Subcutaneous abdominal adipose tissue (tissue), 5 donors: ENCODE data around the gene RCOR1.

Experiments
- H3K27ac ChIP-seq: one replicate; pipeline ENCODE4 v1.7.0; 2013; ENCODE audit warnings: low read depth, mild to moderate bottlenecking, inconsistent platforms, low read length, moderate library complexity
- H3K27me3 ChIP-seq, 5 donors: one replicate each; pipeline ENCODE4 v1.7.0; 2013; ENCODE audit warnings: low read length in 5 of 5, inconsistent platforms in 1 of 5; ENCODE audit not compliant: control insufficient read depth in 5 of 5, insufficient read depth in 4 of 5
- H3K36me3 ChIP-seq, 5 donors: one replicate each; pipeline ENCODE4 v1.7.0; 2013; ENCODE audit warnings: low read length in 5 of 5; ENCODE audit not compliant: control insufficient read depth in 5 of 5, insufficient read depth in 5 of 5
- H3K4me1 ChIP-seq, 5 donors: one replicate each; pipeline ENCODE4 v1.7.0; 2013; ENCODE audit warnings: low read length in 5 of 5, mild to moderate bottlenecking in 3 of 5, moderate library complexity in 1 of 5; ENCODE audit not compliant: control insufficient read depth in 5 of 5, insufficient read depth in 5 of 5
- H3K4me3 ChIP-seq, 5 donors: one replicate each; pipeline ENCODE4 v1.7.0; 2013; ENCODE audit warnings: low read length in 5 of 5, low read depth in 1 of 5
- H3K9ac ChIP-seq, 5 donors: one replicate each; pipeline ENCODE4 v1.7.0; 2013; ENCODE audit warnings: low read length in 5 of 5, mild to moderate bottlenecking in 4 of 5, moderate library complexity in 3 of 5
- H3K9me3 ChIP-seq, 5 donors: one replicate each; pipeline ENCODE4 v1.7.0; 2013; ENCODE audit warnings: low read length in 5 of 5; ENCODE audit not compliant: control insufficient read depth in 5 of 5
- donor health status: healthy.
- donor health status: healthy.
- donor health status: healthy.
- donor health status: healthy.
- donor health status: healthy.

RCOR1 gene

DNA sequence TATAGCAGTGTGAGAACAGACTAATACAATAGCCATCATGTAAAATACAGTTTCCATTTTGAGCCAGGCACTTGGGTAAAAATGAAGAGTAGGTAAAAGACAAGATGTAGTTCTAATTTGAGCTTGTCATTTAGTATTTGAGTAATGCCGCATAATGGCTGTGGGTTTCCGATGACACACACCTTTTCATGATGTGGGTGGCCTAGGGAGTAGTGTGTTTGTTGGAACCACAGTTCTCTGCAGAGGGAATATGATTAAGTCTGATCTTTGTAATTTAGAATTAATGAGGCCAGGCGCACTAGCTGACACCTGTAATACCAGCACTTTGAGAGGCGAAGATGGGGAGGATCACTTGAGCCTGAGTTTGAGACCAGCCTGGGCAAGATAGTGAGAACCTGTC is 61.8 kb downstream of the RCOR1 start:
- no peak overlapping the region for H3K27ac ChIP-seq
- H3K9ac ChIP-seq: no peak overlapping the region
- no peaks in the 10 kb centered on the region for H3K27me3 ChIP-seq
- H3K4me3 ChIP-seq: no peak overlapping the region
- no peaks in the 10 kb centered on the region for H3K36me3 ChIP-seq
- no peaks in the 10 kb centered on the region for H3K9me3 ChIP-seq
- peaks cover 0 to 7% (median 5%) of the 10 kb centered on the region in 5 donors for H3K4me1 ChIP-seq

- Histone ChIP-seq H3K27me3 (no peaks in the 10 kb centered on the region), H3K4me3 (no peak overlapping the region), H3K27ac (no peak overlapping the region)
These were observed 62.7 kb downstream of the RCOR1 start for GRCh38 chr14:102655137-102655536.

GRCh38 chr14:102659797-102660196 is 67.3 kb downstream of the RCOR1 start:
- Histone ChIP-seq H3K27me3 (no peaks in the 10 kb centered on the region), H3K4me3 (no peak overlapping the region), H3K36me3 (no peaks in the 10 kb centered on the region), H3K9ac (no peak overlapping the region), H3K4me1 (peaks cover 0 to 11% (median 4%) of the 10 kb centered on the region in 5 donors), H3K27ac (no peak overlapping the region), H3K9me3 (no peaks in the 10 kb centered on the region)

More at GRCh38 chr14:102655137-102655536, 62.7 kb downstream of the RCOR1 start:
- H3K36me3 ChIP-seq: no peaks in the 10 kb centered on the region
- H3K4me1 ChIP-seq: peaks cover 0 to 11% (median 5%) of the 10 kb centered on the region in 5 donors
- no peak overlapping the region for H3K9ac ChIP-seq
- H3K9me3 ChIP-seq: no peaks in the 10 kb centered on the region

- no peaks in the 10 kb centered on the region for H3K36me3 ChIP-seq
- no peaks in the 10 kb centered on the region for H3K27me3 ChIP-seq
- no peak overlapping the region for H3K9ac ChIP-seq
- H3K27ac ChIP-seq: no peak overlapping the region
- no peaks in the 10 kb centered on the region for H3K9me3 ChIP-seq
- peaks cover 0 to 12% (median 4%) of the 10 kb centered on the region in 5 donors for H3K4me1 ChIP-seq
- H3K4me3 ChIP-seq: no peak overlapping the region
These were observed 69.2 kb downstream of the RCOR1 start for GRCh38 chr14:102661614-102662013.

GRCh38 chr14:102662636-102663430 is 70.4 kb downstream of the RCOR1 start:
- H3K4me1 ChIP-seq: peaks cover 0 to 12% (median 4%) of the 10 kb centered on the region in 5 donors

DNA sequence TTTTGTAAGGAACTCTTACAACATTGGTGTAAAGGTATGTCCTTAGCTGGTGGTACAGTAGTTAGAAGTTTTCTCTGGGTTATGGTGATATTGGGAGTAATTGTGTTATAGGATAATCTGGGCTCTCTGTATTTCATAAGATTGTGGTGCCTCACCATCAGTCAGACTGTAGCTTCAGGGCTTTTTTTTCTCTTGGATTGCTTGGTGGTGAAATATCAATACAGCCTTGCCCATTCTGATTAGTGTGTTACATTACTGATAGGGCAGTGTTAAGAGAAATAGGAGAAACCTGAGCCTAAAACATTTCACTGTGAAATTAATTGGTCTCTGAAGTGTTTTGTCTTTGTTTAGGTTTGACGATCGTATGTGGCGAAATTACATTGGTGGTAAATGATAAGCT is 71.0 kb downstream of the RCOR1 start:
- H3K27ac ChIP-seq: no peak overlapping the region
- H3K36me3 ChIP-seq: peaks cover 0 to 3% (median 0%) of the 10 kb centered on the region in 5 donors
- H3K4me1 ChIP-seq: peaks cover 0 to 12% (median 4%) of the 10 kb centered on the region in 5 donors

More at GRCh38 chr14:102662636-102663430, 70.4 kb downstream of the RCOR1 start:
- Histone ChIP-seq H3K27me3 (no peaks in the 10 kb centered on the region), H3K36me3 (no peaks in the 10 kb centered on the region), H3K9ac (no peak overlapping the region), H3K9me3 (no peaks in the 10 kb centered on the region), H3K4me3 (no peak overlapping the region), H3K27ac (no peak overlapping the region)

DNA sequence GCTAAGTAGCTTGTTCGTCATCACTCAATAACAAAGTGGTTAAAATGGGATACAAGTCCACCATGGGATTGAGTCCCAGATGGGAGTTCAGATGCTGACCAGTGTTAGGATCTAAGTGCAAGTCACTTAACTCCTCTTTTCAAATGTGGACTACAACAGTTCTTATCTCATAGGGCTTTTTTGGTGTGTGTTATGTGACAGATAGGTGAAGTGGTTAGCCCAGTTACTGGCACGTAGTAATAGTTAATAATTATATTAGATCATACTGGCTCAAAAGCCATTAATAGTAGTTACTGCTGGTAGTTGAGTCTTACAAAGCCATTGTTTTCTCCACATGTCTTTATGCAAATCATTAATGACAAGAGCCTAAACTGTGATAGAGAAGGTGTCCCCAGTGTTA is 73.2 kb downstream of the RCOR1 start:
- Histone ChIP-seq H3K4me3 (no peak overlapping the region), H3K27ac (no peak overlapping the region), H3K9ac (no peak overlapping the region), H3K9me3 (no peaks in the 10 kb centered on the region), H3K27me3 (no peaks in the 10 kb centered on the region), H3K36me3 (peaks cover 0 to 3% (median 0%) of the 10 kb centered on the region in 5 donors), H3K4me1 (peaks cover 0 to 12% (median 2%) of the 10 kb centered on the region in 5 donors)

More for the DNA sequence above, 71.0 kb downstream of the RCOR1 start:
- Histone ChIP-seq H3K9ac (no peak overlapping the region), H3K4me3 (no peak overlapping the region), H3K27me3 (no peaks in the 10 kb centered on the region), H3K9me3 (no peaks in the 10 kb centered on the region)

GRCh38 chr14:102666635-102667034 is 74.2 kb downstream of the RCOR1 start:
- no peak overlapping the region for H3K4me3 ChIP-seq
- H3K4me1 ChIP-seq: peaks cover 0 to 12% (median 2%) of the 10 kb centered on the region in 5 donors
- H3K27ac ChIP-seq: no peak overlapping the region
- no peak overlapping the region for H3K9ac ChIP-seq
- H3K27me3 ChIP-seq: no peaks in the 10 kb centered on the region
- H3K36me3 ChIP-seq: peaks cover 0 to 3% (median 0%) of the 10 kb centered on the region in 5 donors
- H3K9me3 ChIP-seq: no peaks in the 10 kb centered on the region

GRCh38 chr14:102667703-102668102 is 75.3 kb downstream of the RCOR1 start:
- no peaks in the 10 kb centered on the region for H3K27me3 ChIP-seq
- no peak overlapping the region for H3K27ac ChIP-seq
- no peak overlapping the region for H3K4me3 ChIP-seq
- H3K4me1 ChIP-seq: peaks cover 0 to 12% (median 2%) of the 10 kb centered on the region in 5 donors
- no peaks in the 10 kb centered on the region for H3K9me3 ChIP-seq
- no peak overlapping the region for H3K9ac ChIP-seq
- H3K36me3 ChIP-seq: peaks cover 0 to 3% (median 0%) of the 10 kb centered on the region in 5 donors

- H3K4me3 ChIP-seq: no peak overlapping the region
- H3K36me3 ChIP-seq: peaks cover 0 to 3% (median 0%) of the 10 kb centered on the region in 5 donors
- no peaks in the 10 kb centered on the region for H3K9me3 ChIP-seq
- no peak overlapping the region for H3K27ac ChIP-seq
- peaks cover 0 to 8% (median 2%) of the 10 kb centered on the region in 5 donors for H3K4me1 ChIP-seq
- no peak overlapping the region for H3K9ac ChIP-seq
- no peaks in the 10 kb centered on the region for H3K27me3 ChIP-seq
These were observed 75.9 kb downstream of the RCOR1 start for GRCh38 chr14:102668291-102668873.
